Ascending aorta (tissue), 2 donors: ENCODE data around the gene ARFGEF2. TPM values are rescaled to one million over a fixed set of nuclear protein-coding genes. Genes with fewer than 3 reads are reported as not detected.

ENCODE experiments used
- DNase-seq, 2 donors: peaks; one replicate each; pipeline ENCODE4 v3.0.0-alpha.2; 2019; ENCODE audit warnings: low spot score in 2 of 2
- H3K27ac ChIP-seq, 2 donors: fragments of 200-600 bp; sonication (generic); one replicate each; pipeline ENCODE4 v1.5.1; 2016 to 2017; ENCODE audit warnings: mild to moderate bottlenecking in 1 of 2
- H3K27me3 ChIP-seq: fragments of 200-600 bp; sonication (generic); one replicate; pipeline ENCODE4 v1.5.1; 2017
- H3K36me3 ChIP-seq, 2 donors: fragments of 200-600 bp; sonication (generic); one replicate each; pipeline ENCODE4 v1.5.1; 2016
- H3K4me1 ChIP-seq, 2 donors: fragments of 200-600 bp; sonication (generic); one replicate each; pipeline ENCODE4 v1.5.1; 2016 to 2017; ENCODE audit warnings: mild to moderate bottlenecking in 1 of 2
- H3K4me3 ChIP-seq, 2 donors: fragments of 200-600 bp; sonication (generic); one replicate each; pipeline ENCODE4 v1.5.1; 2016 to 2017; ENCODE audit warnings: mild to moderate bottlenecking in 1 of 2
- H3K9me3 ChIP-seq, 2 donors: fragments of 200-600 bp; sonication (generic); one replicate each; pipeline ENCODE4 v1.5.1; 2016
- CTCF ChIP-seq, 3 experiments: fragments of 200-600 bp in 2 of 3; fragments of 450-650 bp in 1 of 3; sonication (generic) in 2 of 3; IDR thresholded peaks; one replicate each; pipeline ENCODE4 v1.5.1; 2016 to 2019; ENCODE audit warnings: antibody characterized with exemption in 3 of 3, mild to moderate bottlenecking in 1 of 3, moderate library complexity in 1 of 3
- intact Hi-C: fragments of 100-400 bp; cut with DNase I; formaldehyde crosslinking; loops from one replicate; pipeline ENCODE4 v1.15.1; 2023
- total RNA-seq: library from RNA; depleted of rRNA; stranded (reverse); fragments of >200 nt; gene quantifications from one replicate; pipeline ENCODE4 v1.1.0, GENCODE V29; 2016

The ARFGEF2 gene
- 7.9 TPM for total RNA-seq

GRCh38 chr20:48921168-48921882 is at the start of gene ARFGEF2:
Gene ARFGEF2, plus strand, starts transcription at chr20:48921711. Its CDS starts 179 bp downstream, at chr20:48921890.
- Histone ChIP-seq H3K4me1 (peaks cover 12 to 28% of the 10 kb centered on the region in 2 donors), H3K4me3 (peak within 1 kb of the TSS; percentile 91 to 99), H3K36me3 (no peaks in the 10 kb centered on the region), H3K27ac (peak within 1 kb of the TSS; percentile 89 to 96), H3K27me3 (no peaks in the 10 kb centered on the region), H3K9me3 (no peaks in the 10 kb centered on the region)
- intact Hi-C loops: loop anchor here (5.0 to 10.0 kb wide), 5 partner anchors 94 to 627 kb away; partner anchors contain the start of genes CSE1L and PREX1
- peak; percentile 73 to 95 for DNase-seq
- TF ChIP-seq CTCF (IDR thresholded peaks at IDR 0.05): peak in 2 of 3 experiments; percentile 13 to 36

- intact Hi-C loops: no loop called here
- Histone ChIP-seq H3K9me3 (no peaks in the 10 kb centered on the region), H3K36me3 (no peaks in the 10 kb centered on the region), H3K27me3 (no peaks in the 10 kb centered on the region), H3K4me1 (no peaks in the 10 kb centered on the region), H3K4me3 (no peak overlapping the region), H3K27ac (no peak overlapping the region)
- TF ChIP-seq CTCF (IDR thresholded peaks at IDR 0.05): no peak
- no peak for DNase-seq
Measured at GRCh38 chr20:48875233-48875913, 46.1 kb upstream of the ARFGEF2 start.

- Histone ChIP-seq H3K27me3 (no peaks in the 10 kb centered on the region), H3K36me3 (no peaks in the 10 kb centered on the region), H3K4me3 (no peak overlapping the region), H3K4me1 (no peaks in the 10 kb centered on the region), H3K27ac (no peak overlapping the region), H3K9me3 (no peaks in the 10 kb centered on the region)
- intact Hi-C loops: no loop called here
- no peak for TF ChIP-seq CTCF (IDR thresholded peaks at IDR 0.05)
- DNase-seq: no peak
Measured at GRCh38 chr20:48875914-48876240, 45.6 kb upstream of the ARFGEF2 start.

GRCh38 chr20:48877304-48877703 is 44.2 kb upstream of the ARFGEF2 start:
- no peaks in the 10 kb centered on the region for H3K36me3 ChIP-seq
- no peak for TF ChIP-seq CTCF (IDR thresholded peaks at IDR 0.05)
- H3K4me3 ChIP-seq: no peak overlapping the region
- no peaks in the 10 kb centered on the region for H3K4me1 ChIP-seq
- no peak for DNase-seq
- no peaks in the 10 kb centered on the region for H3K9me3 ChIP-seq
- no peaks in the 10 kb centered on the region for H3K27me3 ChIP-seq
- H3K27ac ChIP-seq: no peak overlapping the region
- intact Hi-C loops: no loop called here

GRCh38 chr20:48878534-48879248 is 42.8 kb upstream of the ARFGEF2 start:
- DNase-seq: no peak
- H3K9me3 ChIP-seq: no peaks in the 10 kb centered on the region

More at GRCh38 chr20:48878534-48879248, 42.8 kb upstream of the ARFGEF2 start:
- Histone ChIP-seq H3K27me3 (no peaks in the 10 kb centered on the region), H3K4me1 (no peaks in the 10 kb centered on the region), H3K36me3 (no peaks in the 10 kb centered on the region), H3K4me3 (no peak overlapping the region), H3K27ac (no peak overlapping the region)
- intact Hi-C loops: no loop called here
- no peak for TF ChIP-seq CTCF (IDR thresholded peaks at IDR 0.05)
